Panc1 (cell line): ENCODE results near the gene SH3TC1. TPM values are rescaled to one million over a fixed set of nuclear protein-coding genes. Genes with fewer than 3 reads are reported as not detected.

Source experiments
- ATAC-seq: fragments of 200-7000 bp; cut with Tn5 transposase; 2 replicates; pipeline ENCODE4 v1.9.1; 2020; ENCODE audit warnings: mild to moderate bottlenecking, moderate library complexity
- BruUV-seq: library from RNA; stranded (reverse); fragments of 400-500 nt; replicated peaks from 2 replicates; lab custom pipeline; 2021; lab: Mats Ljungman, UMichigan
- CTCF ChIA-PET: fragments of 300-600 bp; sonication (Branson Sonifier 250); formaldehyde crosslinking; loops from one replicate; lab custom pipeline; 2022; ENCODE audit warnings: antibody characterized with exemption; lab: Charles Lee
- POLR2A ChIA-PET: fragments of 300-600 bp; sonication (Branson Sonifier 250); formaldehyde crosslinking; loops from one replicate; lab custom pipeline; 2022; ENCODE audit warnings: antibody characterized with exemption; lab: Charles Lee
- DNase-seq: peaks from one replicate; pipeline ENCODE4 v3.0.0-alpha.2; 2010; ENCODE audit warnings: low read depth, low spot score
- H3K27ac ChIP-seq: 2 replicates; pipeline ENCODE4 v1.5.1; 2011; ENCODE audit warnings: mild to moderate bottlenecking, low read length, inconsistent platforms
- H3K27me3 ChIP-seq: fragments of 200-500 bp; sonication (Bioruptor generic); 2 replicates; pipeline ENCODE4 v1.6.0; 2014; ENCODE audit warnings: low read length, inconsistent platforms; ENCODE audit not compliant: control insufficient read depth, insufficient read depth
- H3K36me3 ChIP-seq: fragments of 200-500 bp; sonication (Bioruptor generic); 2 replicates; pipeline ENCODE4 v1.5.1; 2014; ENCODE audit warnings: inconsistent platforms, mild to moderate bottlenecking, low read length, moderate library complexity; ENCODE audit not compliant: control insufficient read depth, insufficient read depth
- H3K4me1 ChIP-seq: 2 replicates; pipeline ENCODE4 v1.5.1; 2011; ENCODE audit warnings: inconsistent platforms, mild to moderate bottlenecking, low read length, moderate library complexity; ENCODE audit not compliant: control insufficient read depth, insufficient read depth
- H3K4me3 ChIP-seq, 2 experiments: 2 replicates each; pipeline ENCODE4 v1.5.1; 2011 to 2012; ENCODE audit warnings: low read depth in 2 of 2, low read length in 2 of 2, mild to moderate bottlenecking in 2 of 2, inconsistent platforms in 1 of 2, moderate library complexity in 1 of 2
- H3K9me3 ChIP-seq: fragments of 200-500 bp; sonication (Bioruptor generic); 2 replicates; pipeline ENCODE4 v1.5.1; 2014; ENCODE audit warnings: low read depth, mild to moderate bottlenecking, inconsistent platforms, low read length, moderate library complexity; ENCODE audit not compliant: control insufficient read depth, insufficient read depth
- POLR2AphosphoS5 ChIP-seq: IDR thresholded peaks from 2 replicates; pipeline ENCODE4 v1.6.1; 2012; ENCODE audit warnings: mild to moderate bottlenecking, low read depth, low read length, moderate library complexity
- SIN3A ChIP-seq: IDR thresholded peaks from 2 replicates; pipeline ENCODE4 v1.6.1; 2012; ENCODE audit warnings: low read depth, mild to moderate bottlenecking, low read length, moderate library complexity, borderline replicate concordance; ENCODE audit not compliant: insufficient read depth
- TCF7L2 ChIP-seq: IDR thresholded peaks from 2 replicates; pipeline ENCODE4 v1.6.1; 2011; ENCODE audit warnings: mild to moderate bottlenecking, low read depth, low read length, inconsistent platforms
- in situ Hi-C: cut with HindIII; loops from 2 replicates; pipeline ENCODE4 v1.10.0; 2016; ENCODE audit warnings: low sequenced_read_pairs, low pct_unique_long_range_greater_than_20kb
- intact Hi-C: fragments of 100-400 bp; cut with micrococcal nuclease; formaldehyde crosslinking; loops from one replicate; pipeline ENCODE4 v1.10.0; 2022; ENCODE audit not compliant: unreplicated experiment
- total RNA-seq: library from RNA; stranded (reverse); gene quantifications from one replicate; pipeline ENCODE4 v1.2.1, GENCODE V29; 2021; ENCODE audit not compliant: unreplicated experiment
- TF ChIP-seq, protein P1 (sequence below), 2 experiments: IDR thresholded peaks; 2 replicates each; pipeline ENCODE4 v1.6.1; 2011 to 2012; ENCODE audit warnings: low read depth in 2 of 2, control low read depth in 1 of 2, low read length in 1 of 2, mild to moderate bottlenecking in 1 of 2, moderate library complexity in 1 of 2; ENCODE audit not compliant: insufficient read depth in 1 of 2
- TF ChIP-seq, protein P2 (sequence below): fragments of 450-650 bp; IDR thresholded peaks from 2 replicates; pipeline ENCODE4 v1.5.1; 2017; ENCODE audit warnings: mild to moderate bottlenecking

SH3TC1 gene
- total RNA-seq, 1 experiment from 2014 or later: 4.5 TPM

DNA sequence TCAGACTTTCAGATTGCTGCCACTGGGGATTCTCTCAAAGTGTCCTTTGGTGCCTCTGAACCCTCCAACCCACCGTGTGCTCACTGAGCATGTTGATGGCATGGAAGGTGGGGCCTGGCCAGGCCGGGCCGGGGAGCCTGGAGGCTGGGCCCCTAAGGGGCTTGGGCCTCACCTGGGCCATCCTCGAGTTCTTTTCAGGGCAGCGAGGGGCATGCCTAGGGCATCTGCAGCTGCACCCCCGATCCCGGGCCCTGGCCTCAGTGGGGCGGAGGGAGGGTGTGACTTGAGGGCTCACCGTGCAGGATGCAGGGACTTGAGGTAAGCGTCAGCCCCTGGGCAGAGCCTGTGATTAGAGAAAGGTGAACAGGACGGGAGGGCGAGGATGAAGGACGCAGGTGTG is 1.6 kb upstream of the SH3TC1 start:
- H3K27ac ChIP-seq: no peak overlapping the region

DNA sequence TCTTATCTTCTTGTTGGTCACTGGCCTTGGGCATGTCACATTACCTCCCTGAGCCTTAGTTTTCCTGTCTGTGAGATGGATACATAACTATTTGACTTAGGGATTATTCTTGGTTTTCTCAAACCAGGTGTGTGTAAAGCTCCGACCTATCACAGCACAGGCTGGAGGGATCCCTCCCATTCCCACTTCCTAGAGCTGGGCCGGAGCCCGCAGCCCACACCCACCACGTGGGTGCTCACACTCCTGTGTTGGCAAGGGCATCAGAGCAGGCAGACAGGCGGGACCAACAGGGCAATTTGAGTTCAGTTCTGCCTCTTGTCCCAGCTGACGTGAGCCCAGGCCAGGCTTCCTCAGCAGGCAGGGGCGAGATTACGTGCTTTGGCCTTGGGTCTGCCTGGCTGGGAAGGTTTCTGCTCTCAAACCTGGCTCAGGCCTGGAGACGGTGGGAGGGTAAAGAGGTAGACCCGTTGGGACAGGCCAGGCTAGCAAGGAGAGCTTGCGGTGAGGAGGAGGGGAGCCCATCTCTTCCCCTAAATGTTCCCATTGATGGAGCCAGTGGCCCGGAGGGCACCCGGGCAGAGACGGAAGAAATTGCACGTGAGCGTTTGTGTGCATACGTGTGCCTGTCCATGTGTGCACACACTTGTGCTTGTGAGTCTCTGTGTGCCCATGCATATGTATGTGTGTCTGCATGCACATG is 734 bp upstream of the SH3TC1 start:
- BruUV-seq: no TSS peak
- ChIA-PET POLR2A (no interaction called here), CTCF (no interaction called here)
- intact Hi-C loops (no loop called here), in situ Hi-C loops (no loop called here)
- Histone ChIP-seq H3K4me3 (no peak overlapping the region; a peak in 1 of 4 replicates), H3K4me1 (peaks cover 12% of the 10 kb centered on the region), H3K27me3 (no peaks in the 10 kb centered on the region), H3K27ac (0 out of 2 replicates have a peak overlapping the region, but pooled peaks have one; percentile 17), H3K36me3 (no peaks in the 10 kb centered on the region), H3K9me3 (no peaks in the 10 kb centered on the region)
- no peak for DNase-seq
- TF ChIP-seq POLR2AphosphoS5 (no peak), SIN3A (no peak), TCF7L2 (no peak)
- TF ChIP-seq, protein P1, sequence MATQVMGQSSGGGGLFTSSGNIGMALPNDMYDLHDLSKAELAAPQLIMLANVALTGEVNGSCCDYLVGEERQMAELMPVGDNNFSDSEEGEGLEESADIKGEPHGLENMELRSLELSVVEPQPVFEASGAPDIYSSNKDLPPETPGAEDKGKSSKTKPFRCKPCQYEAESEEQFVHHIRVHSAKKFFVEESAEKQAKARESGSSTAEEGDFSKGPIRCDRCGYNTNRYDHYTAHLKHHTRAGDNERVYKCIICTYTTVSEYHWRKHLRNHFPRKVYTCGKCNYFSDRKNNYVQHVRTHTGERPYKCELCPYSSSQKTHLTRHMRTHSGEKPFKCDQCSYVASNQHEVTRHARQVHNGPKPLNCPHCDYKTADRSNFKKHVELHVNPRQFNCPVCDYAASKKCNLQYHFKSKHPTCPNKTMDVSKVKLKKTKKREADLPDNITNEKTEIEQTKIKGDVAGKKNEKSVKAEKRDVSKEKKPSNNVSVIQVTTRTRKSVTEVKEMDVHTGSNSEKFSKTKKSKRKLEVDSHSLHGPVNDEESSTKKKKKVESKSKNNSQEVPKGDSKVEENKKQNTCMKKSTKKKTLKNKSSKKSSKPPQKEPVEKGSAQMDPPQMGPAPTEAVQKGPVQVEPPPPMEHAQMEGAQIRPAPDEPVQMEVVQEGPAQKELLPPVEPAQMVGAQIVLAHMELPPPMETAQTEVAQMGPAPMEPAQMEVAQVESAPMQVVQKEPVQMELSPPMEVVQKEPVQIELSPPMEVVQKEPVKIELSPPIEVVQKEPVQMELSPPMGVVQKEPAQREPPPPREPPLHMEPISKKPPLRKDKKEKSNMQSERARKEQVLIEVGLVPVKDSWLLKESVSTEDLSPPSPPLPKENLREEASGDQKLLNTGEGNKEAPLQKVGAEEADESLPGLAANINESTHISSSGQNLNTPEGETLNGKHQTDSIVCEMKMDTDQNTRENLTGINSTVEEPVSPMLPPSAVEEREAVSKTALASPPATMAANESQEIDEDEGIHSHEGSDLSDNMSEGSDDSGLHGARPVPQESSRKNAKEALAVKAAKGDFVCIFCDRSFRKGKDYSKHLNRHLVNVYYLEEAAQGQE (IDR thresholded peaks at IDR 0.05; ENCODE audit: insufficient read depth in 1 of 2, low read depth in 2 of 2, low read length in 1 of 2): no peak
- TF ChIP-seq, protein P2, sequence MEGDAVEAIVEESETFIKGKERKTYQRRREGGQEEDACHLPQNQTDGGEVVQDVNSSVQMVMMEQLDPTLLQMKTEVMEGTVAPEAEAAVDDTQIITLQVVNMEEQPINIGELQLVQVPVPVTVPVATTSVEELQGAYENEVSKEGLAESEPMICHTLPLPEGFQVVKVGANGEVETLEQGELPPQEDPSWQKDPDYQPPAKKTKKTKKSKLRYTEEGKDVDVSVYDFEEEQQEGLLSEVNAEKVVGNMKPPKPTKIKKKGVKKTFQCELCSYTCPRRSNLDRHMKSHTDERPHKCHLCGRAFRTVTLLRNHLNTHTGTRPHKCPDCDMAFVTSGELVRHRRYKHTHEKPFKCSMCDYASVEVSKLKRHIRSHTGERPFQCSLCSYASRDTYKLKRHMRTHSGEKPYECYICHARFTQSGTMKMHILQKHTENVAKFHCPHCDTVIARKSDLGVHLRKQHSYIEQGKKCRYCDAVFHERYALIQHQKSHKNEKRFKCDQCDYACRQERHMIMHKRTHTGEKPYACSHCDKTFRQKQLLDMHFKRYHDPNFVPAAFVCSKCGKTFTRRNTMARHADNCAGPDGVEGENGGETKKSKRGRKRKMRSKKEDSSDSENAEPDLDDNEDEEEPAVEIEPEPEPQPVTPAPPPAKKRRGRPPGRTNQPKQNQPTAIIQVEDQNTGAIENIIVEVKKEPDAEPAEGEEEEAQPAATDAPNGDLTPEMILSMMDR: no peak
- no peak for ATAC-seq

More for the DNA sequence above, 1.6 kb upstream of the SH3TC1 start:
- intact Hi-C loops (no loop called here), in situ Hi-C loops (no loop called here)
- ATAC-seq (no peak), DNase-seq (no peak)
- H3K27me3 ChIP-seq: no peaks in the 10 kb centered on the region
- BruUV-seq: no TSS peak
- no peak overlapping the region for H3K4me3 ChIP-seq
- no peaks in the 10 kb centered on the region for H3K36me3 ChIP-seq
- H3K9me3 ChIP-seq: no peaks in the 10 kb centered on the region
- peaks cover 12% of the 10 kb centered on the region for H3K4me1 ChIP-seq
- TF ChIP-seq, protein P1 (IDR thresholded peaks at IDR 0.05; ENCODE audit: insufficient read depth in 1 of 2, low read depth in 2 of 2, low read length in 1 of 2): no peak
- no peak for TF ChIP-seq TCF7L2
- TF ChIP-seq SIN3A: no peak
- TF ChIP-seq, protein P2: no peak
- no peak for TF ChIP-seq POLR2AphosphoS5
- CTCF ChIA-PET: no interaction called here
- POLR2A ChIA-PET: interaction anchor here (0.6 kb wide), 1 partner anchor 24 kb away, joined by 3 read pairs; no protein-coding TSS in a partner anchor
